H1 (cell line): ENCODE results near the gene ASTN2. TPM values are rescaled to one million over a fixed set of nuclear protein-coding genes. Genes with fewer than 3 reads are reported as not detected.

Experiments
- CTCF ChIA-PET: fragments of 300-600 bp; sonication (Branson Sonifier 250); formaldehyde crosslinking; loops from one replicate; lab custom pipeline; 2021; ENCODE audit not compliant: partially characterized antibody; lab: Charles Lee
- POLR2A ChIA-PET: fragments of 300-600 bp; sonication (Branson Sonifier 250); formaldehyde crosslinking; loops from one replicate; lab custom pipeline; 2021; ENCODE audit warnings: inconsistent platforms; ENCODE audit not compliant: partially characterized antibody; lab: Charles Lee
- DNase-seq, 2 experiments: peaks; one replicate each; pipeline versions ENCODE4 v3.0.0 to v3.0.0-alpha.2; 2010 to 2022; ENCODE audit warnings: low spot score in 2 of 2, low read depth in 1 of 2, mixed read lengths in 1 of 2
- FAIRE-seq: peaks from 2 replicates; lab custom pipeline; 2011; peaks lifted over from hg19 to GRCh38; lab: Jason Lieb, UNC
- H2AFZ ChIP-seq: 2 replicates; pipeline ENCODE4 v1.8.1; 2012; ENCODE audit warnings: low read length, inconsistent platforms
- H2AK5ac ChIP-seq: 2 replicates; pipeline ENCODE4 v1.6.1; 2013; ENCODE audit warnings: low read depth, low read length
- H2BK120ac ChIP-seq: replicated peaks from 2 replicates; pipeline ENCODE3; 2013; ENCODE audit warnings: low read depth, low read length, inconsistent platforms
- H2BK12ac ChIP-seq: 2 replicates; pipeline ENCODE4 v1.6.1; 2013; ENCODE audit warnings: low read depth, low read length
- H2BK15ac ChIP-seq: 2 replicates; pipeline ENCODE4 v1.6.1; 2013; ENCODE audit warnings: low read length
- H2BK20ac ChIP-seq: 2 replicates; pipeline ENCODE4 v1.6.1; 2013; ENCODE audit warnings: low read length
- H2BK5ac ChIP-seq: 2 replicates; pipeline ENCODE4 v1.6.1; 2013; ENCODE audit warnings: low read depth, low read length
- H3K14ac ChIP-seq: 2 replicates; pipeline ENCODE4 v1.6.1; 2013; ENCODE audit warnings: inconsistent platforms; ENCODE audit not compliant: insufficient read length
- H3K18ac ChIP-seq: 2 replicates; pipeline ENCODE4 v1.6.1; 2013; ENCODE audit warnings: low read length; ENCODE audit errors: extremely low read depth
- H3K23ac ChIP-seq: 2 replicates; pipeline ENCODE4 v1.6.1; 2013; ENCODE audit warnings: inconsistent platforms; ENCODE audit not compliant: insufficient read length
- H3K23me2 ChIP-seq: 2 replicates; pipeline ENCODE4 v1.6.1; 2013; ENCODE audit warnings: low read depth, low read length
- H3K27ac ChIP-seq: 2 replicates; pipeline ENCODE4 v1.6.1; 2011; ENCODE audit warnings: low read depth, low read length, inconsistent platforms
- H3K27me3 ChIP-seq, 4 experiments: replicated peaks in 1 of 4; 1 replicate in 1 of 4; 2 replicates in 3 of 4; pipeline versions ENCODE4 v1.6.1 to v1.8.1; 2011 to 2013; ENCODE audit warnings: low read length in 3 of 4, mild to moderate bottlenecking in 3 of 4, inconsistent platforms in 2 of 4, mixed read lengths in 2 of 4, moderate library complexity in 1 of 4; ENCODE audit not compliant: control insufficient read depth in 3 of 4, insufficient read depth in 3 of 4; ENCODE audit errors: extremely low read depth in 1 of 4
- H3K36me3 ChIP-seq, 4 experiments: 2 replicates each; pipeline versions ENCODE4 v1.6.1 to v1.8.1; 2011 to 2013; ENCODE audit warnings: mild to moderate bottlenecking in 4 of 4, low read length in 3 of 4, moderate library complexity in 2 of 4, control low read depth in 1 of 4, inconsistent platforms in 1 of 4; ENCODE audit not compliant: insufficient read depth in 4 of 4, control insufficient read depth in 2 of 4
- H3K4ac ChIP-seq: replicated peaks from 2 replicates; pipeline ENCODE3; 2013; ENCODE audit warnings: low read length, low read depth, mixed read lengths, inconsistent platforms; ENCODE audit not compliant: insufficient read length
- H3K4me1 ChIP-seq, 4 experiments: replicated peaks in 1 of 4; 1 replicate in 1 of 4; 2 replicates in 3 of 4; pipeline versions ENCODE4 v1.6.1 to v1.8.1; 2011 to 2013; ENCODE audit warnings: low read length in 3 of 4, inconsistent platforms in 2 of 4, mixed read lengths in 1 of 4; ENCODE audit not compliant: insufficient read depth in 4 of 4, control insufficient read depth in 3 of 4
- H3K4me2 ChIP-seq, 2 experiments: 2 replicates each; pipeline versions ENCODE4 v1.6.1 to v1.8.1; 2011 to 2013; ENCODE audit warnings: low read depth in 2 of 2, low read length in 2 of 2, control low read depth in 1 of 2, inconsistent platforms in 1 of 2, mild to moderate bottlenecking in 1 of 2; ENCODE audit not compliant: insufficient read depth in 1 of 2
- H3K4me3 ChIP-seq, 4 experiments: fragments of 200-600, 300-600 bp in 1 of 4; sonication (generic), shearing (Covaris generic), sonication (Bioruptor Twin) in 1 of 4; 2 replicates each; pipeline versions ENCODE4 v1.5.1 to v1.8.1; 2011 to 2016; ENCODE audit warnings: low read length in 4 of 4, low read depth in 3 of 4, control low read depth in 2 of 4, inconsistent platforms in 2 of 4, mild to moderate bottlenecking in 2 of 4, mixed read lengths in 1 of 4, moderate library complexity in 1 of 4; ENCODE audit not compliant: insufficient read depth in 2 of 4; ENCODE audit errors: extremely low read depth in 1 of 4
- H3K56ac ChIP-seq: replicated peaks from 2 replicates; pipeline ENCODE3; 2013; ENCODE audit warnings: low read depth, mild to moderate bottlenecking, mixed read lengths, low read length, inconsistent platforms; ENCODE audit not compliant: insufficient read length
- H3K79me1 ChIP-seq: 2 replicates; pipeline ENCODE4 v1.6.1; 2013; ENCODE audit warnings: low read depth, low read length, control low read depth
- H3K79me2 ChIP-seq, 2 experiments: 2 replicates each; pipeline versions ENCODE4 v1.6.1 to v1.8.1; 2012 to 2013; ENCODE audit warnings: low read length in 2 of 2, mild to moderate bottlenecking in 2 of 2, inconsistent platforms in 1 of 2; ENCODE audit not compliant: insufficient read depth in 2 of 2, control insufficient read depth in 1 of 2
- H3K9ac ChIP-seq, 4 experiments: replicated peaks in 1 of 4; 1 replicate in 1 of 4; 2 replicates in 3 of 4; pipeline versions ENCODE4 v1.6.1 to v1.8.1; 2011 to 2013; ENCODE audit warnings: low read depth in 3 of 4, low read length in 3 of 4, control low read depth in 2 of 4, mild to moderate bottlenecking in 2 of 4, moderate library complexity in 2 of 4, inconsistent platforms in 1 of 4; ENCODE audit errors: extremely low read depth in 1 of 4
- H3K9me3 ChIP-seq, 2 experiments: 2 replicates each; pipeline versions ENCODE4 v1.6.1 to v1.8.1; 2012 to 2013; ENCODE audit warnings: mild to moderate bottlenecking in 2 of 2, moderate library complexity in 2 of 2, control low read depth in 1 of 2, inconsistent platforms in 1 of 2, low read depth in 1 of 2, low read length in 1 of 2, mixed read lengths in 1 of 2; ENCODE audit not compliant: insufficient read depth in 2 of 2
- H4K20me1 ChIP-seq, 2 experiments: replicated peaks in 1 of 2; 2 replicates each; pipeline versions ENCODE3 to v1.8.1; 2011 to 2013; ENCODE audit warnings: inconsistent platforms in 2 of 2, low read length in 2 of 2, mild to moderate bottlenecking in 1 of 2; ENCODE audit not compliant: insufficient read depth in 2 of 2, control insufficient read depth in 1 of 2
- H4K5ac ChIP-seq: 2 replicates; pipeline ENCODE4 v1.6.1; 2013; ENCODE audit warnings: low read length, low read depth, mixed read lengths, inconsistent platforms; ENCODE audit not compliant: insufficient read length
- H4K8ac ChIP-seq: 2 replicates; pipeline ENCODE4 v1.8.0; 2013; ENCODE audit warnings: mild to moderate bottlenecking, moderate library complexity, low read length, inconsistent platforms; ENCODE audit not compliant: insufficient read depth; ENCODE audit errors: extremely low read depth
- H4K91ac ChIP-seq: replicated peaks from 2 replicates; pipeline ENCODE3; 2013; ENCODE audit warnings: low read length, mixed read lengths, inconsistent platforms; ENCODE audit not compliant: insufficient read length
- ATF2 ChIP-seq: IDR thresholded peaks from 2 replicates; pipeline ENCODE4 v1.6.1; 2012; ENCODE audit warnings: low read length, inconsistent platforms
- CBX5 ChIP-seq: fragments of 300-800, 300-1000 bp; sonication (generic); IDR thresholded peaks from 2 replicates; pipeline ENCODE4 v1.7.1; 2016; ENCODE audit warnings: antibody characterized with exemption, low read length, low read depth
- CREB1 ChIP-seq: IDR thresholded peaks from 2 replicates; pipeline ENCODE4 v1.6.1; 2012; ENCODE audit warnings: inconsistent platforms
- CTBP2 ChIP-seq: IDR thresholded peaks from 2 replicates; pipeline ENCODE4 v1.7.0; 2011; ENCODE audit warnings: borderline replicate concordance, mild to moderate bottlenecking, moderate library complexity, mixed read lengths, low read length; ENCODE audit not compliant: insufficient read depth, insufficient read length
- GABPA ChIP-seq: IDR thresholded peaks from 2 replicates; pipeline ENCODE4 v1.6.1; 2011; ENCODE audit warnings: mild to moderate bottlenecking, low read length, moderate library complexity, borderline replicate concordance; ENCODE audit not compliant: insufficient read depth
- JUN ChIP-seq: IDR thresholded peaks from 2 replicates; pipeline ENCODE4 v1.6.1; 2011; ENCODE audit warnings: low read depth, mild to moderate bottlenecking, improper control_type of control experiment, low read length
- JUND ChIP-seq: IDR thresholded peaks from 2 replicates; pipeline ENCODE4 v1.6.1; 2011; ENCODE audit warnings: mild to moderate bottlenecking, improper control_type of control experiment, low read length
- KDM4A ChIP-seq: IDR thresholded peaks from one replicate; pipeline ENCODE4 v1.7.1; 2012; ENCODE audit warnings: low read depth, mild to moderate bottlenecking, moderate library complexity, low read length, inconsistent platforms; ENCODE audit not compliant: severe bottlenecking
- RXRA ChIP-seq: IDR thresholded peaks from 2 replicates; pipeline ENCODE4 v1.6.1; 2011; ENCODE audit warnings: low read depth, mild to moderate bottlenecking, low read length, moderate library complexity; ENCODE audit not compliant: insufficient read depth
- SIRT6 ChIP-seq: IDR thresholded peaks from one replicate; pipeline ENCODE4 v1.7.1; 2012; ENCODE audit warnings: low read length, inconsistent platforms
- TAF1 ChIP-seq: IDR thresholded peaks from 2 replicates; pipeline ENCODE4 v1.6.1; 2011; ENCODE audit warnings: mild to moderate bottlenecking, low read depth, low read length
- TBP ChIP-seq: IDR thresholded peaks from 2 replicates; pipeline ENCODE4 v1.6.1; 2011; ENCODE audit warnings: low read depth, low read length, improper control_type of control experiment
- TEAD4 ChIP-seq: IDR thresholded peaks from 2 replicates; pipeline ENCODE4 v1.6.1; 2012; ENCODE audit warnings: low read depth, low read length, inconsistent platforms, mixed read lengths
- polyA plus RNA-seq, 7 experiments: library from polyadenylated mRNA; depleted of rRNA in 3 of 7; stranded (reverse) in 5 of 7; unstranded in 2 of 7; fragments of >200 nt in 5 of 7; fragments of 200-250 nt in 2 of 7; gene quantifications; 1 replicate in 5 of 7; 2 replicates in 1 of 7; 4 replicates in 1 of 7; pipeline versions ENCODE4 v1.2.1 to v1.2.3, GENCODE V29; 2011 to 2013; ENCODE audit warnings: missing spikeins in 2 of 7, mixed read lengths in 2 of 7
- total RNA-seq: library from RNA; stranded (reverse); fragmentation: NEBNext Ultra II Directional; extraction: Animal tissue kit (Norgen Biotek cat#: 25700); gene quantifications from 2 replicates; pipeline ENCODE4 v1.2.1, GENCODE V29; 2021
- TF ChIP-seq, protein P1 (sequence below): IDR thresholded peaks from 2 replicates; pipeline ENCODE4 v1.6.1; 2012; ENCODE audit warnings: inconsistent platforms

ASTN2 gene
- total and polyA plus RNA-seq, 2 of the 8 experiments (the other 6 are each of a cell fraction or from before 2014, with no cell fraction given): 8.2 to 13.7 TPM

- CTCF ChIA-PET: interaction anchor here (1.2 to 5.0 kb wide), 2 partner anchors 7 to 339 kb away, joined by 3 to 35 read pairs; no protein-coding TSS in a partner anchor
- H4K8ac ChIP-seq: no peak overlapping the region
- FAIRE-seq: no peak
- no peak for TF ChIP-seq CTBP2
- no peak for TF ChIP-seq KDM4A
- TF ChIP-seq, protein P1, sequence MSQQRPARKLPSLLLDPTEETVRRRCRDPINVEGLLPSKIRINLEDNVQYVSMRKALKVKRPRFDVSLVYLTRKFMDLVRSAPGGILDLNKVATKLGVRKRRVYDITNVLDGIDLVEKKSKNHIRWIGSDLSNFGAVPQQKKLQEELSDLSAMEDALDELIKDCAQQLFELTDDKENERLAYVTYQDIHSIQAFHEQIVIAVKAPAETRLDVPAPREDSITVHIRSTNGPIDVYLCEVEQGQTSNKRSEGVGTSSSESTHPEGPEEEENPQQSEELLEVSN: no peak
- no peak for TF ChIP-seq JUN
- no peak for TF ChIP-seq SIRT6
- no peak for TF ChIP-seq GABPA
- TF ChIP-seq ATF2: no peak
- no peak for TF ChIP-seq TEAD4
- TF ChIP-seq CBX5: no peak
- TF ChIP-seq TBP: no peak
- TF ChIP-seq CREB1: no peak
- TF ChIP-seq TAF1: no peak
- no peak for TF ChIP-seq JUND
- TF ChIP-seq RXRA: no peak
Observed at GRCh38 chr9:116502746-116503145, 912.1 kb downstream of the ASTN2 start.

More at GRCh38 chr9:116502746-116503145, 912.1 kb downstream of the ASTN2 start:
- Histone ChIP-seq H2BK15ac (no peak overlapping the region), H3K4me1 (no peaks in the 10 kb centered on the region), H3K79me2 (no peaks in the 10 kb centered on the region), H3K27me3 (no peaks in the 10 kb centered on the region), H4K20me1 (no peaks in the 10 kb centered on the region), H3K36me3 (no peaks in the 10 kb centered on the region), H2BK120ac (no peak overlapping the region), H2AK5ac (no peak overlapping the region; the same call in 1 of the 2 replicates), H2BK12ac (no peak overlapping the region), H3K4me2 (no peak overlapping the region), H3K14ac (no peak overlapping the region), H3K27ac (no peak overlapping the region), H2BK5ac (no peak overlapping the region), H3K18ac (no peak overlapping the region), H3K56ac (no peak overlapping the region), H4K91ac (no peak overlapping the region), H3K79me1 (no peaks in the 10 kb centered on the region), H3K9ac (no peak overlapping the region), H3K23me2 (no peaks in the 10 kb centered on the region), H4K5ac (no peak overlapping the region), H3K4ac (no peak overlapping the region), H2AFZ (no peak overlapping the region), H3K4me3 (no peak overlapping the region), H3K23ac (no peak overlapping the region), H2BK20ac (no peak overlapping the region), H3K9me3 (no peaks in the 10 kb centered on the region)
- POLR2A ChIA-PET: no interaction called here
- no peak for DNase-seq
